H1 (cell line): ENCODE results near the gene CELSR1. TPM values are rescaled to one million over a fixed set of nuclear protein-coding genes. Genes with fewer than 3 reads are reported as not detected.

ENCODE experiments used
- CTCF ChIA-PET: fragments of 300-600 bp; sonication (Branson Sonifier 250); formaldehyde crosslinking; loops from one replicate; lab custom pipeline; 2021; ENCODE audit not compliant: partially characterized antibody; lab: Charles Lee
- POLR2A ChIA-PET: fragments of 300-600 bp; sonication (Branson Sonifier 250); formaldehyde crosslinking; loops from one replicate; lab custom pipeline; 2021; ENCODE audit warnings: inconsistent platforms; ENCODE audit not compliant: partially characterized antibody; lab: Charles Lee
- DNase-seq, 2 experiments: peaks; one replicate each; pipeline versions ENCODE4 v3.0.0 to v3.0.0-alpha.2; 2010 to 2022; ENCODE audit warnings: low spot score in 2 of 2, low read depth in 1 of 2, mixed read lengths in 1 of 2
- FAIRE-seq: peaks from 2 replicates; lab custom pipeline; 2011; peaks lifted over from hg19 to GRCh38; lab: Jason Lieb, UNC
- H2AFZ ChIP-seq: 2 replicates; pipeline ENCODE4 v1.8.1; 2012; ENCODE audit warnings: low read length, inconsistent platforms
- H2AK5ac ChIP-seq: 2 replicates; pipeline ENCODE4 v1.6.1; 2013; ENCODE audit warnings: low read depth, low read length
- H2BK120ac ChIP-seq: replicated peaks from 2 replicates; pipeline ENCODE3; 2013; ENCODE audit warnings: low read depth, low read length, inconsistent platforms
- H2BK12ac ChIP-seq: 2 replicates; pipeline ENCODE4 v1.6.1; 2013; ENCODE audit warnings: low read depth, low read length
- H2BK15ac ChIP-seq: 2 replicates; pipeline ENCODE4 v1.6.1; 2013; ENCODE audit warnings: low read length
- H2BK20ac ChIP-seq: 2 replicates; pipeline ENCODE4 v1.6.1; 2013; ENCODE audit warnings: low read length
- H2BK5ac ChIP-seq: 2 replicates; pipeline ENCODE4 v1.6.1; 2013; ENCODE audit warnings: low read depth, low read length
- H3K14ac ChIP-seq: 2 replicates; pipeline ENCODE4 v1.6.1; 2013; ENCODE audit warnings: inconsistent platforms; ENCODE audit not compliant: insufficient read length
- H3K18ac ChIP-seq: 2 replicates; pipeline ENCODE4 v1.6.1; 2013; ENCODE audit warnings: low read length; ENCODE audit errors: extremely low read depth
- H3K23ac ChIP-seq: 2 replicates; pipeline ENCODE4 v1.6.1; 2013; ENCODE audit warnings: inconsistent platforms; ENCODE audit not compliant: insufficient read length
- H3K23me2 ChIP-seq: 2 replicates; pipeline ENCODE4 v1.6.1; 2013; ENCODE audit warnings: low read depth, low read length
- H3K27ac ChIP-seq: 2 replicates; pipeline ENCODE4 v1.6.1; 2011; ENCODE audit warnings: low read depth, low read length, inconsistent platforms
- H3K27me3 ChIP-seq, 4 experiments: replicated peaks in 1 of 4; 1 replicate in 1 of 4; 2 replicates in 3 of 4; pipeline versions ENCODE4 v1.6.1 to v1.8.1; 2011 to 2013; ENCODE audit warnings: low read length in 3 of 4, mild to moderate bottlenecking in 3 of 4, inconsistent platforms in 2 of 4, mixed read lengths in 2 of 4, moderate library complexity in 1 of 4; ENCODE audit not compliant: control insufficient read depth in 3 of 4, insufficient read depth in 3 of 4; ENCODE audit errors: extremely low read depth in 1 of 4
- H3K36me3 ChIP-seq, 4 experiments: 2 replicates each; pipeline versions ENCODE4 v1.6.1 to v1.8.1; 2011 to 2013; ENCODE audit warnings: mild to moderate bottlenecking in 4 of 4, low read length in 3 of 4, moderate library complexity in 2 of 4, control low read depth in 1 of 4, inconsistent platforms in 1 of 4; ENCODE audit not compliant: insufficient read depth in 4 of 4, control insufficient read depth in 2 of 4
- H3K4ac ChIP-seq: replicated peaks from 2 replicates; pipeline ENCODE3; 2013; ENCODE audit warnings: low read length, low read depth, mixed read lengths, inconsistent platforms; ENCODE audit not compliant: insufficient read length
- H3K4me1 ChIP-seq, 4 experiments: replicated peaks in 1 of 4; 1 replicate in 1 of 4; 2 replicates in 3 of 4; pipeline versions ENCODE4 v1.6.1 to v1.8.1; 2011 to 2013; ENCODE audit warnings: low read length in 3 of 4, inconsistent platforms in 2 of 4, mixed read lengths in 1 of 4; ENCODE audit not compliant: insufficient read depth in 4 of 4, control insufficient read depth in 3 of 4
- H3K4me2 ChIP-seq, 2 experiments: 2 replicates each; pipeline versions ENCODE4 v1.6.1 to v1.8.1; 2011 to 2013; ENCODE audit warnings: low read depth in 2 of 2, low read length in 2 of 2, control low read depth in 1 of 2, inconsistent platforms in 1 of 2, mild to moderate bottlenecking in 1 of 2; ENCODE audit not compliant: insufficient read depth in 1 of 2
- H3K4me3 ChIP-seq, 4 experiments: fragments of 200-600, 300-600 bp in 1 of 4; sonication (generic), shearing (Covaris generic), sonication (Bioruptor Twin) in 1 of 4; 2 replicates each; pipeline versions ENCODE4 v1.5.1 to v1.8.1; 2011 to 2016; ENCODE audit warnings: low read length in 4 of 4, low read depth in 3 of 4, control low read depth in 2 of 4, inconsistent platforms in 2 of 4, mild to moderate bottlenecking in 2 of 4, mixed read lengths in 1 of 4, moderate library complexity in 1 of 4; ENCODE audit not compliant: insufficient read depth in 2 of 4; ENCODE audit errors: extremely low read depth in 1 of 4
- H3K56ac ChIP-seq: replicated peaks from 2 replicates; pipeline ENCODE3; 2013; ENCODE audit warnings: low read depth, mild to moderate bottlenecking, mixed read lengths, low read length, inconsistent platforms; ENCODE audit not compliant: insufficient read length
- H3K79me1 ChIP-seq: 2 replicates; pipeline ENCODE4 v1.6.1; 2013; ENCODE audit warnings: low read depth, low read length, control low read depth
- H3K79me2 ChIP-seq, 2 experiments: 2 replicates each; pipeline versions ENCODE4 v1.6.1 to v1.8.1; 2012 to 2013; ENCODE audit warnings: low read length in 2 of 2, mild to moderate bottlenecking in 2 of 2, inconsistent platforms in 1 of 2; ENCODE audit not compliant: insufficient read depth in 2 of 2, control insufficient read depth in 1 of 2
- H3K9ac ChIP-seq, 4 experiments: replicated peaks in 1 of 4; 1 replicate in 1 of 4; 2 replicates in 3 of 4; pipeline versions ENCODE4 v1.6.1 to v1.8.1; 2011 to 2013; ENCODE audit warnings: low read depth in 3 of 4, low read length in 3 of 4, control low read depth in 2 of 4, mild to moderate bottlenecking in 2 of 4, moderate library complexity in 2 of 4, inconsistent platforms in 1 of 4; ENCODE audit errors: extremely low read depth in 1 of 4
- H3K9me3 ChIP-seq, 2 experiments: 2 replicates each; pipeline versions ENCODE4 v1.6.1 to v1.8.1; 2012 to 2013; ENCODE audit warnings: mild to moderate bottlenecking in 2 of 2, moderate library complexity in 2 of 2, control low read depth in 1 of 2, inconsistent platforms in 1 of 2, low read depth in 1 of 2, low read length in 1 of 2, mixed read lengths in 1 of 2; ENCODE audit not compliant: insufficient read depth in 2 of 2
- H4K20me1 ChIP-seq, 2 experiments: replicated peaks in 1 of 2; 2 replicates each; pipeline versions ENCODE3 to v1.8.1; 2011 to 2013; ENCODE audit warnings: inconsistent platforms in 2 of 2, low read length in 2 of 2, mild to moderate bottlenecking in 1 of 2; ENCODE audit not compliant: insufficient read depth in 2 of 2, control insufficient read depth in 1 of 2
- H4K5ac ChIP-seq: 2 replicates; pipeline ENCODE4 v1.6.1; 2013; ENCODE audit warnings: low read length, low read depth, mixed read lengths, inconsistent platforms; ENCODE audit not compliant: insufficient read length
- H4K8ac ChIP-seq: 2 replicates; pipeline ENCODE4 v1.8.0; 2013; ENCODE audit warnings: mild to moderate bottlenecking, moderate library complexity, low read length, inconsistent platforms; ENCODE audit not compliant: insufficient read depth; ENCODE audit errors: extremely low read depth
- H4K91ac ChIP-seq: replicated peaks from 2 replicates; pipeline ENCODE3; 2013; ENCODE audit warnings: low read length, mixed read lengths, inconsistent platforms; ENCODE audit not compliant: insufficient read length
- KDM5A ChIP-seq: fragments of 200-600 bp; IDR thresholded peaks from 2 replicates; pipeline ENCODE4 v1.7.1; 2012; ENCODE audit warnings: mild to moderate bottlenecking, low read length, inconsistent platforms, mixed read lengths
- WGBS, 2 experiments: shearing (Covaris generic) in 1 of 2; methylation state at CpG; one replicate each; pipeline versions ENCODE4 v1.1.6 to v1.1.7; 2013 to 2015; ENCODE audit warnings: low lambda C conversion rate in 2 of 2, mixed read lengths in 2 of 2, inconsistent platforms in 1 of 2, low coverage in 1 of 2, missing lambda C conversion rate in 1 of 2; ENCODE audit not compliant: insufficient replicate concordance in 2 of 2, insufficient coverage in 1 of 2, insufficient read length in 1 of 2; ENCODE audit errors: extremely low coverage in 1 of 2, missing lambda C conversion rate in 1 of 2; 5-methylcytosine and 5-hydroxymethylcytosine counted together
- polyA plus RNA-seq, 7 experiments: library from polyadenylated mRNA; depleted of rRNA in 3 of 7; stranded (reverse) in 5 of 7; unstranded in 2 of 7; fragments of >200 nt in 5 of 7; fragments of 200-250 nt in 2 of 7; gene quantifications; 1 replicate in 5 of 7; 2 replicates in 1 of 7; 4 replicates in 1 of 7; pipeline versions ENCODE4 v1.2.1 to v1.2.3, GENCODE V29; 2011 to 2013; ENCODE audit warnings: missing spikeins in 2 of 7, mixed read lengths in 2 of 7
- total RNA-seq: library from RNA; stranded (reverse); fragmentation: NEBNext Ultra II Directional; extraction: Animal tissue kit (Norgen Biotek cat#: 25700); gene quantifications from 2 replicates; pipeline ENCODE4 v1.2.1, GENCODE V29; 2021

The CELSR1 gene
- total and polyA plus RNA-seq, 2 of the 8 experiments (the other 6 are each of a cell fraction or from before 2014, with no cell fraction given): 9.0 to 12.4 TPM

GRCh38 chr22:46390105-46390651, 147.2 kb downstream of the CELSR1 start:
- no peak for FAIRE-seq
- Histone ChIP-seq H3K9ac (no peak overlapping the region), H3K56ac (no peak overlapping the region), H3K79me2 (no peaks in the 10 kb centered on the region), H2BK12ac (no peak overlapping the region), H3K4ac (no peak overlapping the region), H2AFZ (no peak overlapping the region), H3K4me3 (no peak overlapping the region), H2BK20ac (no peak overlapping the region), H2BK15ac (no peak overlapping the region), H3K79me1 (no peaks in the 10 kb centered on the region), H2BK120ac (no peak overlapping the region), H4K5ac (no peak overlapping the region), H3K18ac (no peak overlapping the region), H3K4me2 (no peak overlapping the region), H3K4me1 (peaks cover 0 to 2% (median 0%) of the 10 kb centered on the region in 4 experiments; a peak in 2 of 7 replicates), H4K20me1 (peaks cover 0 to 2% of the 10 kb centered on the region in 2 experiments), H3K27ac (no peak overlapping the region; the same call in 1 of the 2 replicates), H3K36me3 (0 out of 8 replicates have a peak, but pooled peaks cover 0 to 2% (median 0%) of the 10 kb centered on the region in 4 experiments), H3K27me3 (no peaks in the 10 kb centered on the region), H3K23ac (no peak overlapping the region), H2AK5ac (no peak overlapping the region), H2BK5ac (no peak overlapping the region), H3K14ac (no peak overlapping the region), H3K9me3 (no peaks in the 10 kb centered on the region), H3K23me2 (no peaks in the 10 kb centered on the region), H4K8ac (no peak overlapping the region), H4K91ac (no peak overlapping the region)
- DNase-seq: no peak
- POLR2A ChIA-PET: no interaction called here
- WGBS, 2 experiments: 87% methylated on average over 20 of the region's 20 CpGs; no CpG with 5 or more reads in 1 of the 2 experiments
- CTCF ChIA-PET: interaction anchor here (1.3 to 2.1 kb wide), 2 partner anchors 22 to 57 kb away, joined by 3 to 6 read pairs; no protein-coding TSS in a partner anchor
- no peak for TF ChIP-seq KDM5A
